ENCODE measurements around the gene CFAP47. TPM values are rescaled to one million over a fixed set of nuclear protein-coding genes. Genes with fewer than 3 reads are reported as not detected.
"Not testable (repeated sequence)": the region's sequence is repeated elsewhere in the genome, so short reads cannot be mapped to it uniquely, and the experiment has no call there.

CFAP47 gene
- polyA plus RNA-seq, 2 of the 4 experiments (the other 2 are of a cell fraction) = 0.03 TPM; not detected in 1

DNA sequence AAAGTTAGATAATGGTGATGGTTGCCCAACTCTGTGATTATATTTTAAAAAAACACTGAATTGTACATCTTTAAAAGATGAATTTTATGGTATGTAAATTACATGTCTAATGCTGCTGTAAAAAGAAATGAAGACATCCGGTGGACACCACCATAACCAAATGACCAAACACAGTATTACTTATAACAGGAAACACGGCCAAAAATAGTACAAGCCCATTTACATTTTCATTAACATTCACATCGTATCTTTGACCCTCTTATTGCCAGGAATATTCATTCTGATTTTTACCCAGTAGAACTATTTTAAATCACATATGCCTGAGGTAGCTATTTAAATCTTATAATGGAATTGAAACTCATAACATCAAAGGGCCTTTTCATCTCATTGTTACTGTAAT, 143.2 kb downstream of the CFAP47 start:
- POLR2A ChIA-PET = no interaction called here
- WGBS (ENCODE audit: missing lambda C conversion rate) = 24% methylated on average over 3 of the region's 3 CpGs
- no peak for FAIRE-seq

DNA sequence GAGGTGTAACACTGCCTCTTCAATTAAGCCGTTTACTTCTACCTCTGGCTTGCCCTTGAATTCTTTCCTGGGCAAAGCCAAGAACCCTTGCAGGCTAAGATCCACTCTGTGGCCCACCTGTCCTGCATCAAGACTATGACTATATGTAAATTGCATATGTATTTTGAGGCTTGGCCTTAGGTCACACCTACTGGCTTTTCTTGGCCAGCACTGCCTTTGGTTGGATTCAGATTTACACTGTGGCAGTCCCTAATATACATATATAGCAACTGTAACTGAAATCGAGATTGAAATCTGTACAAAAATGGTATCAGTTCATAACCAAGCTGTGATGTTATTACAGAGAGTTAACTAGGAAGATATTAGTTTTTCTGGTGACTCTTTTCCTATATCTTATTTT, 151.5 kb downstream of the CFAP47 start:
- Histone ChIP-seq H3K4me1 (no peaks in the 10 kb centered on the region), H3K27ac (no peak overlapping the region), H3K4me3 (no peak overlapping the region), H3K4me2 (no peak overlapping the region), H3K9me3 (no peaks in the 10 kb centered on the region)
- TF ChIP-seq FOXS1 (CRISPR knock-in tag; IDR thresholded peaks at IDR 0.05) = no peak
- TF ChIP-seq ZNF302 (CRISPR knock-in tag; IDR thresholded peaks at IDR 0.05) = no peak
- TF ChIP-seq RARB (CRISPR knock-in tag; IDR thresholded peaks at IDR 0.05) = no peak
- no peak for ATAC-seq
- POLR2A ChIA-PET = no interaction called here
- no peak for DNase-seq (ENCODE audit: low read depth in 1 of 2, low spot score in 1 of 2)
- WGBS (ENCODE audit: missing lambda C conversion rate) = 0% methylated on average over 1 of the region's 2 CpGs
- CTCF ChIA-PET = no interaction called here
- no peak for FAIRE-seq

More for the DNA sequence above, 143.2 kb downstream of the CFAP47 start:
- H3K27ac ChIP-seq = no peak overlapping the region
- H3K9me3 ChIP-seq = no peaks in the 10 kb centered on the region
- H3K4me2 ChIP-seq = no peak overlapping the region
- CTCF ChIA-PET = no interaction called here
- ATAC-seq (no peak), DNase-seq (ENCODE audit: low read depth in 1 of 2, low spot score in 1 of 2) (no peak)
- H3K4me3 ChIP-seq = no peak overlapping the region
- TF ChIP-seq HOXB5 (CRISPR knock-in tag; IDR thresholded peaks at IDR 0.05) (no peak), NR3C1 (IDR thresholded peaks at IDR 0.05) (no peak), HEYL (CRISPR knock-in tag; IDR thresholded peaks at IDR 0.05) (no peak), GATA3 (IDR thresholded peaks at IDR 0.05; ENCODE audit: borderline replicate concordance) (no peak), ZSCAN20 (CRISPR knock-in tag; IDR thresholded peaks at IDR 0.05) (no peak), BHLHE40 (IDR thresholded peaks at IDR 0.05; ENCODE audit: low read depth, low read length) (no peak), PHF8 (IDR thresholded peaks at IDR 0.05; ENCODE audit: borderline replicate concordance, low read depth) (no peak), CBX2 (IDR thresholded peaks at IDR 0.05; ENCODE audit: borderline replicate concordance, low read depth) (no peak), HOXA7 (CRISPR knock-in tag; IDR thresholded peaks at IDR 0.05) (no peak), RNF2 (IDR thresholded peaks at IDR 0.05; ENCODE audit: borderline replicate concordance, low read depth) (no peak), MAX (IDR thresholded peaks at IDR 0.05) (no peak), RCOR1 (IDR thresholded peaks at IDR 0.05; ENCODE audit: low read depth, low read length) (no peak), JUN (IDR thresholded peaks at IDR 0.05) (no peak), POLR2AphosphoS2 (conservative IDR thresholded peaks at IDR 0.05; ENCODE audit: low read length) (no peak), MYC (IDR thresholded peaks at IDR 0.05; ENCODE audit: borderline replicate concordance, low read length) (no peak), MAZ (IDR thresholded peaks at IDR 0.05; ENCODE audit: borderline replicate concordance, low read depth, low read length) (no peak), HDAC2 (IDR thresholded peaks at IDR 0.05) (no peak), SREBF2 (IDR thresholded peaks at IDR 0.05) (no peak)
- TF ChIP-seq, protein P1, sequence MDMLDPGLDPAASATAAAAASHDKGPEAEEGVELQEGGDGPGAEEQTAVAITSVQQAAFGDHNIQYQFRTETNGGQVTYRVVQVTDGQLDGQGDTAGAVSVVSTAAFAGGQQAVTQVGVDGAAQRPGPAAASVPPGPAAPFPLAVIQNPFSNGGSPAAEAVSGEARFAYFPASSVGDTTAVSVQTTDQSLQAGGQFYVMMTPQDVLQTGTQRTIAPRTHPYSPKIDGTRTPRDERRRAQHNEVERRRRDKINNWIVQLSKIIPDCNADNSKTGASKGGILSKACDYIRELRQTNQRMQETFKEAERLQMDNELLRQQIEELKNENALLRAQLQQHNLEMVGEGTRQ (IDR thresholded peaks at IDR 0.05) = no peak
- H3K4me1 ChIP-seq = no peaks in the 10 kb centered on the region

- H3K4me1 ChIP-seq; H3K27ac ChIP-seq; CTCF ChIA-PET; DNase-seq (ENCODE audit: low read depth in 1 of 2, low spot score in 1 of 2); H3K4me3 ChIP-seq; POLR2A ChIA-PET; ATAC-seq; H3K9me3 ChIP-seq; FAIRE-seq; H3K4me2 ChIP-seq: not testable (repeated sequence)
- peak; percentile 17; the same call in 1 of the 2 replicates for TF ChIP-seq ZC3H11A (IDR thresholded peaks at IDR 0.05)
- WGBS (ENCODE audit: missing lambda C conversion rate) = 22% methylated on average over 5 of the region's 5 CpGs
These were observed 155.5 kb downstream of the CFAP47 start for GRCh38 chrX:36075009-36075408.

- ChIA-PET CTCF (no interaction called here), POLR2A (no interaction called here)
- ATAC-seq (no peak), DNase-seq (ENCODE audit: low read depth in 1 of 2, low spot score in 1 of 2) (no peak), FAIRE-seq (peak; percentile 67)
- H3K9me3 ChIP-seq = no peaks in the 10 kb centered on the region
- no peaks in the 10 kb centered on the region for H3K4me1 ChIP-seq
- no peak overlapping the region for H3K4me2 ChIP-seq
- H3K27ac ChIP-seq = no peak overlapping the region
- no peak overlapping the region for H3K4me3 ChIP-seq
- WGBS (ENCODE audit: missing lambda C conversion rate) = 4% methylated on average over 1 of the region's 1 CpG
- TF ChIP-seq HOXB13 (CRISPR knock-in tag; IDR thresholded peaks at IDR 0.05; ENCODE audit: low read depth) (no peak), MAFK (IDR thresholded peaks at IDR 0.05; ENCODE audit: partially characterized antibody) (no peak), JUN (IDR thresholded peaks at IDR 0.05) (no peak), RARB (CRISPR knock-in tag; IDR thresholded peaks at IDR 0.05) (no peak), RFX5 (IDR thresholded peaks at IDR 0.05) (no peak), TFCP2L1 (CRISPR knock-in tag; IDR thresholded peaks at IDR 0.05) (no peak), RNF2 (IDR thresholded peaks at IDR 0.05; ENCODE audit: borderline replicate concordance, low read depth) (no peak)
- TF ChIP-seq, protein P2, sequence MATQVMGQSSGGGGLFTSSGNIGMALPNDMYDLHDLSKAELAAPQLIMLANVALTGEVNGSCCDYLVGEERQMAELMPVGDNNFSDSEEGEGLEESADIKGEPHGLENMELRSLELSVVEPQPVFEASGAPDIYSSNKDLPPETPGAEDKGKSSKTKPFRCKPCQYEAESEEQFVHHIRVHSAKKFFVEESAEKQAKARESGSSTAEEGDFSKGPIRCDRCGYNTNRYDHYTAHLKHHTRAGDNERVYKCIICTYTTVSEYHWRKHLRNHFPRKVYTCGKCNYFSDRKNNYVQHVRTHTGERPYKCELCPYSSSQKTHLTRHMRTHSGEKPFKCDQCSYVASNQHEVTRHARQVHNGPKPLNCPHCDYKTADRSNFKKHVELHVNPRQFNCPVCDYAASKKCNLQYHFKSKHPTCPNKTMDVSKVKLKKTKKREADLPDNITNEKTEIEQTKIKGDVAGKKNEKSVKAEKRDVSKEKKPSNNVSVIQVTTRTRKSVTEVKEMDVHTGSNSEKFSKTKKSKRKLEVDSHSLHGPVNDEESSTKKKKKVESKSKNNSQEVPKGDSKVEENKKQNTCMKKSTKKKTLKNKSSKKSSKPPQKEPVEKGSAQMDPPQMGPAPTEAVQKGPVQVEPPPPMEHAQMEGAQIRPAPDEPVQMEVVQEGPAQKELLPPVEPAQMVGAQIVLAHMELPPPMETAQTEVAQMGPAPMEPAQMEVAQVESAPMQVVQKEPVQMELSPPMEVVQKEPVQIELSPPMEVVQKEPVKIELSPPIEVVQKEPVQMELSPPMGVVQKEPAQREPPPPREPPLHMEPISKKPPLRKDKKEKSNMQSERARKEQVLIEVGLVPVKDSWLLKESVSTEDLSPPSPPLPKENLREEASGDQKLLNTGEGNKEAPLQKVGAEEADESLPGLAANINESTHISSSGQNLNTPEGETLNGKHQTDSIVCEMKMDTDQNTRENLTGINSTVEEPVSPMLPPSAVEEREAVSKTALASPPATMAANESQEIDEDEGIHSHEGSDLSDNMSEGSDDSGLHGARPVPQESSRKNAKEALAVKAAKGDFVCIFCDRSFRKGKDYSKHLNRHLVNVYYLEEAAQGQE (IDR thresholded peaks at IDR 0.05) = no peak
- TF ChIP-seq, protein P3, sequence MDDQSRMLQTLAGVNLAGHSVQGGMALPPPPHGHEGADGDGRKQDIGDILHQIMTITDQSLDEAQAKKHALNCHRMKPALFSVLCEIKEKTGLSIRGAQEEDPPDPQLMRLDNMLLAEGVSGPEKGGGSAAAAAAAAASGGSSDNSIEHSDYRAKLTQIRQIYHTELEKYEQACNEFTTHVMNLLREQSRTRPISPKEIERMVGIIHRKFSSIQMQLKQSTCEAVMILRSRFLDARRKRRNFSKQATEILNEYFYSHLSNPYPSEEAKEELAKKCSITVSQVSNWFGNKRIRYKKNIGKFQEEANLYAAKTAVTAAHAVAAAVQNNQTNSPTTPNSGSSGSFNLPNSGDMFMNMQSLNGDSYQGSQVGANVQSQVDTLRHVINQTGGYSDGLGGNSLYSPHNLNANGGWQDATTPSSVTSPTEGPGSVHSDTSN (IDR thresholded peaks at IDR 0.05) = no peak
These were observed 163.7 kb downstream of the CFAP47 start for GRCh38 chrX:36083256-36083655.
